Calu3 (cell line): ENCODE results near the gene GAGE1. TPM values are rescaled to one million over a fixed set of nuclear protein-coding genes. Genes with fewer than 3 reads are reported as not detected.
"Not testable (repeated sequence)": the region's sequence is repeated elsewhere in the genome, so short reads cannot be mapped to it uniquely, and the experiment has no call there.

Experiments used
- BruUV-seq: library from RNA; stranded (reverse); fragments of 400-500 nt; replicated peaks from 2 replicates; lab custom pipeline; 2021; lab: Mats Ljungman, UMichigan
- CTCF ChIA-PET: fragments of 300-600 bp; sonication (Branson Sonifier 250); formaldehyde crosslinking; loops from one replicate; lab custom pipeline; 2022; ENCODE audit warnings: antibody characterized with exemption; lab: Charles Lee
- DNase-seq: peaks from one replicate; pipeline ENCODE4 v3.0.0; 2022
- H3K27ac Mint-ChIP-seq: one replicate; pipeline ENCODE4 v1.8.0; 2022; ENCODE audit warnings: mixed read lengths; ENCODE audit not compliant: unreplicated experiment
- H3K27me3 Mint-ChIP-seq: one replicate; pipeline ENCODE4 v1.8.0; 2022; ENCODE audit warnings: mixed read lengths; ENCODE audit not compliant: unreplicated experiment
- H3K36me3 Mint-ChIP-seq: one replicate; pipeline ENCODE4 v1.8.0; 2022; ENCODE audit warnings: mild to moderate bottlenecking, moderate library complexity, mixed read lengths; ENCODE audit not compliant: insufficient read depth, unreplicated experiment
- H3K4me1 Mint-ChIP-seq: one replicate; pipeline ENCODE4 v1.8.0; 2022; ENCODE audit warnings: mild to moderate bottlenecking, low read depth, mixed read lengths; ENCODE audit not compliant: unreplicated experiment
- H3K4me3 Mint-ChIP-seq: one replicate; pipeline ENCODE4 v1.8.0; 2022; ENCODE audit warnings: mild to moderate bottlenecking, low read depth, moderate library complexity, mixed read lengths; ENCODE audit not compliant: unreplicated experiment
- H3K9me3 Mint-ChIP-seq: one replicate; pipeline ENCODE4 v1.8.0; 2022; ENCODE audit warnings: low read depth, mixed read lengths; ENCODE audit not compliant: unreplicated experiment
- intact Hi-C: fragments of 100-400 bp; cut with micrococcal nuclease; formaldehyde crosslinking; loops from one replicate; pipeline ENCODE4 v1.10.0; 2022; ENCODE audit not compliant: unreplicated experiment
- total RNA-seq: library from RNA; stranded (reverse); gene quantifications from 2 replicates; pipeline ENCODE4 v1.2.3, GENCODE V29; 2022
- TF ChIP-seq, protein P1 (sequence below): fragments of 200-600 bp; IDR thresholded peaks from one replicate; pipeline ENCODE4 v1.8.0; 2022; ENCODE audit warnings: antibody characterized with exemption; ENCODE audit not compliant: unreplicated experiment

The GAGE1 gene
- total RNA-seq, 1 experiment from 2014 or later: not detected

DNA sequence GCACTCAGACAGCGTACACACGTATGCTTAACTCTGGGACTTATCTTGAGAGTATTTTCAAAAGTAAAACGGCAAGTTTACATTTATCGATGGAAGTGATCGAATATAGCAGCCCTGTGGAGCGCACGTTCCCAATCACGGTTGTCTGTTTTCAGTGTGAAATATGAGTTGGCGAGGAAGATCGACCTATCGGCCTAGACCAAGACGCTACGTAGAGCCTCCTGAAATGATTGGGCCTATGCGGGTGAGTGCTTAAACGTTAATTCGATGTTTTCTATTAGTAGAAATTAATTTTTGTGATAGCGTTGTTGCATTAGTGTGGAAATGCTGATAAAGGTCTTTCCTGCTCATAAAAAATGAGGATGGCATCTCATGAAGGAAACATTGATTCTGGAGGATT, 8.3 kb upstream of the GAGE1 start:
- H3K36me3 Mint-ChIP-seq, H3K4me1 Mint-ChIP-seq, intact Hi-C loops, BruUV-seq, DNase-seq, H3K27me3 Mint-ChIP-seq, CTCF ChIA-PET, H3K9me3 Mint-ChIP-seq, H3K27ac Mint-ChIP-seq, H3K4me3 Mint-ChIP-seq: not testable (repeated sequence)

DNA sequence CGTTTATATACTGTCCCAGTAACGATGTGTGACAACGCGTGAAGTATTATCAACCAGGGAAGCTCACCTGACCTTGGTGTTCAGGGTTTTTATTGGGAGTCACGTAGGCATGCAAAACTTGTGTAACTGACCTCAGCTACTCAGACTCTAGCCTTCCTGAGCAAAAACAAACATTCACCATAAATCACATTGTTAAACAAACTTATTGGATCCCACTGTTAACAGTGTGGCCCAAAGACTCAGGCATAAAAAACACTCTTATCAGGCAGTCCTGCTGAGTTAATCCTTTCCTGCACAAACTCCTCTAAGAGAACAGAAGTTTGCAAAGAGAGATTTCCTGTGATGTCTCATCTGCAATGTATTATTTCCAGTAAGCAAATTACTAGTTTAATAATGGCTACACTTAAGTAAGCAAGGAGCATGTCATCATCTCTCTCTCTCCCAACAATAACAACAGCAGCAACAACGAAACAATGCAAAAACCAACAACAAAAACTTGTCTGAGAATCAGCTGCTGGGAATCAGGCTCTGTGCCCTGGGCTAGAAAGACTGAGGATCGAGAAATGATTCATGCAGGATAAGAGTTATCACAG, 12.0 kb downstream of the GAGE1 start:
- peaks cover 13% of the 10 kb centered on the region for H3K27me3 Mint-ChIP-seq
- no peak overlapping the region for H3K27ac Mint-ChIP-seq
- TF ChIP-seq, protein P1, sequence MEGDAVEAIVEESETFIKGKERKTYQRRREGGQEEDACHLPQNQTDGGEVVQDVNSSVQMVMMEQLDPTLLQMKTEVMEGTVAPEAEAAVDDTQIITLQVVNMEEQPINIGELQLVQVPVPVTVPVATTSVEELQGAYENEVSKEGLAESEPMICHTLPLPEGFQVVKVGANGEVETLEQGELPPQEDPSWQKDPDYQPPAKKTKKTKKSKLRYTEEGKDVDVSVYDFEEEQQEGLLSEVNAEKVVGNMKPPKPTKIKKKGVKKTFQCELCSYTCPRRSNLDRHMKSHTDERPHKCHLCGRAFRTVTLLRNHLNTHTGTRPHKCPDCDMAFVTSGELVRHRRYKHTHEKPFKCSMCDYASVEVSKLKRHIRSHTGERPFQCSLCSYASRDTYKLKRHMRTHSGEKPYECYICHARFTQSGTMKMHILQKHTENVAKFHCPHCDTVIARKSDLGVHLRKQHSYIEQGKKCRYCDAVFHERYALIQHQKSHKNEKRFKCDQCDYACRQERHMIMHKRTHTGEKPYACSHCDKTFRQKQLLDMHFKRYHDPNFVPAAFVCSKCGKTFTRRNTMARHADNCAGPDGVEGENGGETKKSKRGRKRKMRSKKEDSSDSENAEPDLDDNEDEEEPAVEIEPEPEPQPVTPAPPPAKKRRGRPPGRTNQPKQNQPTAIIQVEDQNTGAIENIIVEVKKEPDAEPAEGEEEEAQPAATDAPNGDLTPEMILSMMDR: no peak
- no peaks in the 10 kb centered on the region for H3K36me3 Mint-ChIP-seq
- no peak overlapping the region for H3K4me3 Mint-ChIP-seq
- CTCF ChIA-PET: no interaction called here
- intact Hi-C loops: no loop called here
- H3K9me3 Mint-ChIP-seq: no peaks in the 10 kb centered on the region
- BruUV-seq: no TSS peak
- no peak for DNase-seq
- no peaks in the 10 kb centered on the region for H3K4me1 Mint-ChIP-seq

DNA sequence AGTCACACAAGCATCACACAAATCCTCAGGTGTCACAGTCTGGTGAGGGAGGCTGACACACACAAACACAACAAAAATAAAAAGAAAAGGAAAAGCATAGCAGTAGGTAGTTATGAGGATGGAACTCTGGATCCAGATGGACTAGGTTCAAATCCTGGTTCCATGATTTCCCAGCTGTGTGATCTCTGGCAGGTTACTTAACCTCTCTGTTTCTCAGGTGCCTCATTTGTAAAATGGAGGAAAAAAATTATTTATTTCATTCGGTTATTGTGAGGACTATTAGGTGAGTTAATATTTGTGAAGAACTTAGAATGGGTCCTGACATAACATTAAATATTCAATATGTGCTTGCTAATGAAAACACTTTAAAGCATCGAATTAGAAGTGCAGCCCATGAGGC, 19.8 kb downstream of the GAGE1 start:
- H3K27ac Mint-ChIP-seq: no peak overlapping the region
- no peaks in the 10 kb centered on the region for H3K9me3 Mint-ChIP-seq
- BruUV-seq: no TSS peak
- intact Hi-C loops: no loop called here
- no peaks in the 10 kb centered on the region for H3K27me3 Mint-ChIP-seq
- TF ChIP-seq, protein P1: no peak
- CTCF ChIA-PET: no interaction called here
- DNase-seq: no peak
- H3K36me3 Mint-ChIP-seq: no peaks in the 10 kb centered on the region
- no peak overlapping the region for H3K4me3 Mint-ChIP-seq
- H3K4me1 Mint-ChIP-seq: no peaks in the 10 kb centered on the region

DNA sequence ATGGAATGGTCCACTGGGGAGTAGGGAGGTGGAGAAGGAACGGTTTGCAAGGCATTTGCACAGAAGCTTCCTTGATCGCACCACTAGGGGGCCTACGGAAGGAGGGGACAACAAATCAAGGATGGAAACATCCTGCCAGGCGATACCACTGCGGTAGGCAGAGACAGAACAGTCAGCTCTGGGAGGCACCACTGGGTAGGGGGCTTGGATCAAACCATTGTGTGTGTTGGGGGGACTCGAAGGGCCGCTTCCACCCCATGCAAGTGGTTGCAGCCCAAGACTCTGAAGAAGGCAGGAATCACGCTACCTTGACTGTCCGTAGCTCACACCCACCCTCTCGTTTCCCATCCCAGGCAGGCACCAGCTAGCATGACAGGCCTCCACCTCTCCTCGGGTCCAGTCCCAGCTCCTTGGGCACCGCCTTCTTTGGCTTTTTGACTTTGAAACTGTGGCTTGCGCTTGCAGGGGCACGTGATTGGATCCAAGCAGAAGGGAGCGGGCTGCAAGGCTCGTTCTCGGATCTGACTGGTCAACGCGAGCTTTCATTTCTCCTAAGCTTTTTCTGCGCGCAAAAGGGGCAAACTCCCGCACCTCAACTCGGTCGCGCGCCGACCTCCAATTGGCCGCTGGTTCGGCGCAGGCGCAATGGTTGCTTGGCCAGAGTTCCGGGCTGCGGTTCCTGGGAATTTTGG, 28.4 kb downstream of the GAGE1 start:
- no peak overlapping the region for H3K4me3 Mint-ChIP-seq
- TF ChIP-seq, protein P1: no peak
- no peaks in the 10 kb centered on the region for H3K36me3 Mint-ChIP-seq
- no TSS peak for BruUV-seq
- H3K27me3 Mint-ChIP-seq: no peaks in the 10 kb centered on the region
- intact Hi-C loops: no loop called here
- peaks cover 3% of the 10 kb centered on the region for H3K9me3 Mint-ChIP-seq
- CTCF ChIA-PET: no interaction called here
- H3K4me1 Mint-ChIP-seq: no peaks in the 10 kb centered on the region
- no peak overlapping the region for H3K27ac Mint-ChIP-seq
- no peak for DNase-seq
